ENCODE measurements around the gene NRDC.

NRDC gene

DNA sequence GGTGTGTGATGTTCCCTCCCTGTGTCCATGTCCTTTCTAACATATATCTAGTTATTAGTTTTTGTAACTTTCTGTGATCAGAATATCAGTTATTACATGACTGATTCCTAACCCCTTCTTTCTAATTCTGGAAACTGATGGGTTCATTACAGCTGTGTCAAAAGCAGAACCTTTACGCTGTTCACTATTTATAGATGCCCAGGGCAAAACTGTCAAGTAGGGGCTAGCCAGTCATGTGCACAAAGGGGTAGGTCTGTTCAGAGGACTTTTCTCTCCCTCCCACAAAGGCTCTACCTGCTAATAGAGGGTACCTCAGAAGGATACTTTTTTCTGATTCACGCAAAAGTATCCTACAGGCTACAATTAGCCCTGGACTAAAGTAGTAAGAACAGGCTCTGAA lies 79.2 kb downstream of the NRDC start:
- H3K27me3 ChIP-seq = no peaks in the 10 kb centered on the region
- H3K9me3 ChIP-seq (replicated peaks in 1 of 11) = no peaks in the 10 kb centered on the region
- 0 out of 22 replicates have a peak overlapping the region, but pooled peaks of 2 of the 11 experiments have one; percentile 20 to 23 for H3K27ac ChIP-seq
- H3K4me1 ChIP-seq = peaks cover 0 to 17% (median 16%) of the 10 kb centered on the region in 10 experiments; a peak in 18 of 20 replicates
- H3K36me3 ChIP-seq = peaks cover 87 to 96% (median 93%) of the 10 kb centered on the region in 11 experiments
- H3K9ac ChIP-seq = peak overlapping the region in 5 of 11 experiments; percentile 2 to 54 (median 28); a peak in 5 of 22 replicates
- H3K4me3 ChIP-seq = no peak overlapping the region
- TF ChIP-seq Cebpa-rat (IDR thresholded peaks at IDR 0.05) = no peak
- H4K20me1 ChIP-seq = peaks cover 0 to 14% (median 0%) of the 10 kb centered on the region in 11 experiments; a peak in 6 of 22 replicates
- H3K4me2 ChIP-seq = peak overlapping the region in 7 of 11 experiments; percentile 28 to 73 (median 45); a peak in 15 of 22 replicates

DNA sequence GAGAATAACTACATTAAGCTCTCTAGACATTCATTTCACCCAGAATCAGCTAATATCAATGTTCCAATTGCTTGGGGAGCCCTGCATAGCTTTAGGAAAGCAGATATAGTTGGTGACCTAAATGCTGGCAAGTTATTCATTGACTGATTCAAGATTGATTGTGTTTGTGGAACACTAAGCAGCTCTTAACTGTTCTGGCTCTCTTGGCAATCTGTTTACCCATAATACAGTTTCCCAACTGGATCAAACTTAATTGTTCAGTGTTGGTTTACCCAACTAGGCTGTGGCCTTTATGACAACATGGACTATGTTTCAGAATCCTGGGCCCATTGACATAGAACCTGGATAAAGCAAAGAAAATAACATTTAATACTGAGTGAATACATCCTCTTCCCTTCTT lies 83.7 kb downstream of the NRDC start:
- no peak overlapping the region for H3K4me3 ChIP-seq
- no peak overlapping the region for H3K9ac ChIP-seq
- no peaks in the 10 kb centered on the region for H3K9me3 ChIP-seq (replicated peaks in 1 of 11)
- H3K4me1 ChIP-seq = peaks cover 6 to 30% (median 11%) of the 10 kb centered on the region in 10 experiments
- TF ChIP-seq Cebpa-rat (IDR thresholded peaks at IDR 0.05) = no peak
- H3K36me3 ChIP-seq = peaks cover 86 to 96% (median 91%) of the 10 kb centered on the region in 11 experiments
- no peaks in the 10 kb centered on the region for H3K27me3 ChIP-seq
- H3K27ac ChIP-seq = no peak overlapping the region
- no peak overlapping the region for H3K4me2 ChIP-seq
- peaks cover 0 to 54% (median 9%) of the 10 kb centered on the region in 11 experiments; a peak in 10 of 22 replicates for H4K20me1 ChIP-seq

DNA sequence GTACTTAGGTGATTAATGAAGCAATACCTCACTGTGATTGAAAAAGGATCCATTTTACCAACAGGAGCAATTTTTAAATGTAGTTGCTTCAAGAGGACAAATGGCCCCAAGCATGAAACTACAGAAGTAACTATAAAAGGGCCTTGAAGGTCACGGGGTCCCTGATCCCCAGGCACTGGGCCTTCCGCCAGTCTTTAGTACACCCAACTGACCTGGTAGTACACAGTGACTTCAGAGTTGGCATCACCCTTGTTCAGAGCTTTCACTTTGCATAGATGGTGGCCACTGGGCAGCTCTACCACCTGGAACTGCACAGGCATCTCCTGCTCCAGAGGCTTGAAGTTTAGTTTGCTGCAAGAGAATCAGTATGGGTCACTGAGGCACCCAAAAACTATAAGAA lies 84.3 kb downstream of the NRDC start:
- Histone ChIP-seq H3K27me3 (no peaks in the 10 kb centered on the region), H3K4me1 (peaks cover 0 to 30% (median 5%) of the 10 kb centered on the region in 10 experiments; a peak in 15 of 20 replicates), H3K9ac (no peak overlapping the region), H3K4me3 (no peak overlapping the region), H3K27ac (no peak overlapping the region), H4K20me1 (peaks cover 0 to 56% (median 8%) of the 10 kb centered on the region in 11 experiments; a peak in 9 of 22 replicates), H3K36me3 (peaks cover 86 to 96% (median 92%) of the 10 kb centered on the region in 11 experiments), H3K9me3 (replicated peaks in 1 of 11) (no peaks in the 10 kb centered on the region), H3K4me2 (peak overlapping the region in 2 of 11 experiments; percentile 56 to 69; a peak in 2 of 22 replicates)
- TF ChIP-seq Cebpa-rat (IDR thresholded peaks at IDR 0.05) = no peak

DNA sequence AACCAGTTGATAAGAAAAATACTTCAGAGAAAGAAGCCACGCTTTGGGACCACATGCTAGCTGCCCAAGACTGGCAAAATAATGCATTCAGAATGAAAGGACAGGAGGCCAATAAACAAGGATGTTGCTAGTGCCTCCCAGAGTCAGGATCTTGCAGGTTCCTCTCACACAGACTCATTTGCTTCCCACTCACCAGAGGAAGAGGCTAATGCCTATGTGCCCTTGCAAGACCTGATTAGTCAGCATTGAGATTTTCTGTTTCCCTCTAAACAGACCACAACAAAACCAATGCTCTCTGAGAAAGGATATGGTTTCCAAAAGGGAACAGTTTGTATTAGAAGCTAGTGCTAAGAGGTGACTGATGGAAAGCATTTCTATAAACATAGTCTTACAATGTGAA lies 85.7 kb downstream of the NRDC start:
- Histone ChIP-seq H3K27me3 (no peaks in the 10 kb centered on the region), H3K4me3 (no peak overlapping the region), H3K9me3 (replicated peaks in 1 of 11) (no peaks in the 10 kb centered on the region), H3K9ac (no peak overlapping the region), H3K27ac (peak overlapping the region in 3 of 11 experiments; percentile 10 to 24 (median 18); a peak in 2 of 22 replicates), H3K36me3 (peaks cover 89 to 99% (median 97%) of the 10 kb centered on the region in 11 experiments), H4K20me1 (peaks cover 0 to 58% (median 8%) of the 10 kb centered on the region in 11 experiments; a peak in 9 of 22 replicates), H3K4me2 (peak overlapping the region in 3 of 11 experiments; percentile 40 to 69 (median 56); a peak in 7 of 22 replicates), H3K4me1 (peaks cover 0 to 30% (median 4%) of the 10 kb centered on the region in 10 experiments; a peak in 10 of 20 replicates)
- TF ChIP-seq Cebpa-rat (IDR thresholded peaks at IDR 0.05) = no peak

DNA sequence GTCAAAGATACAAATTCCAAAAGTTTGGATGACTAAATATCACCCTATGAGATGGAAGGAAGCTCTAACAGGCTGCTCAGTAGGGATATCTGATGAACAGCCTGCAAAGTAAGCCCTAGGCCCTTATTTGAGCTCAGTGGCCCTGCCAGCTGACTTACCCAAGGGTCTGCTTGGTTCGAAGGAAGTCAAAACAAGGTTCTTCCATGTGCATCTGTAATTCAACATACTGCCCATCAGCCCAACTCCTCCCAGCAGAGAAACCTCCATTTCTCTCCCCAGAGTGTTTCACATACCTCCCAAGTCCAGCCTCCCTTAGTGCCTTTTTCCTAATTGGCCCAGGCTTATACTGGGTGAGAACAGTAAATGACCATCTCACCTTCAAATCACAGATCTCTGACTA lies 86.6 kb downstream of the NRDC start:
- Histone ChIP-seq H3K27ac (no peak overlapping the region), H3K4me1 (peaks cover 0 to 30% (median 4%) of the 10 kb centered on the region in 10 experiments; a peak in 10 of 20 replicates), H3K9me3 (replicated peaks in 1 of 11) (no peaks in the 10 kb centered on the region)

DNA sequence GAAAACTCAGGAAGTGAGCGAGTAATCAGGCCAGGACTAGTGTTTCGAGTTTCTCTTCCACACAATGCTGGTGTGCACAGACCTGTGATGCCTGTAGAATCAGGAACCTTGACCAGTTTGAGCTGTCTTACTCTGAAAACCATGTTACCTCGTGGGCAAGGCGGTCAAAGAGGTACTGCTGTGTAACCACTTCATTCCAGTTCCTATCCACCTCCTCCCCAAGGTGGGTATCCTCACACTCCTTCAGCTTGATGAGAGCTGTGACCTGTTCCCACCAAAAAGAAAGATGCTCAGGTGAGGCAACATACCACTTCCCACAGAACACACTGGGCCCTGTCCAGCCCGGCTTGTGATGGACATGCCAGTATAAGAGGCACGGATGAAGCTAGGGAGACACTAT lies 88.1 kb downstream of the NRDC start:
- Histone ChIP-seq H3K36me3 (peaks cover 90 to 100% (median 100%) of the 10 kb centered on the region in 11 experiments), H3K27me3 (no peaks in the 10 kb centered on the region), H3K9me3 (replicated peaks in 1 of 11) (no peaks in the 10 kb centered on the region), H3K4me3 (no peak overlapping the region), H3K27ac (no peak overlapping the region), H3K9ac (no peak overlapping the region), H3K4me1 (peaks cover 0 to 30% (median 4%) of the 10 kb centered on the region in 10 experiments; a peak in 10 of 20 replicates), H3K4me2 (no peak overlapping the region), H4K20me1 (peaks cover 0 to 58% (median 9%) of the 10 kb centered on the region in 11 experiments; a peak in 8 of 22 replicates)
- TF ChIP-seq Cebpa-rat (IDR thresholded peaks at IDR 0.05) = no peak

More for the DNA sequence above, 86.6 kb downstream of the NRDC start:
- Histone ChIP-seq H3K9ac (no peak overlapping the region), H3K4me3 (no peak overlapping the region), H3K4me2 (no peak overlapping the region), H3K36me3 (peaks cover 89 to 99% (median 97%) of the 10 kb centered on the region in 11 experiments), H3K27me3 (no peaks in the 10 kb centered on the region), H4K20me1 (peaks cover 0 to 62% (median 8%) of the 10 kb centered on the region in 11 experiments; a peak in 8 of 22 replicates)
- no peak for TF ChIP-seq Cebpa-rat (IDR thresholded peaks at IDR 0.05)

DNA sequence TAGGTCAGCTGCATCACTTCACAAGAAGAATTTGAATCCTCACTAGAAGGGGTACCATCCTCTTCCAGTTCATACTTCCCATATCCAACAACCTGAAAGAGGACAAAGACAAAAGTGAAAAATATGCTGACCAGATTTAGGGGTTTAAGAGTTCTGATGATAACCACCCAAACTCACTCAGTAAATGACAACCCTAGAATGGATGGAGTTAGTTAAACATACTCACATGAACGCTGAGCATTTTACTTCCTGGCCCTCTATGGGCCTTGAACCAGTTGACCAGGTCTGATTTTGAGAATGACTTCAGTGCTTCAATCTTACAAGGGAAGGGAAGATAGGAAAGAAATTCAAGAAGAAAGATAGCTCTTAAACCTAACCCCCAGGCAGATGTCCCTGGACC lies 89.2 kb downstream of the NRDC start:
- Histone ChIP-seq H3K4me3 (no peak overlapping the region), H3K36me3 (peaks cover 90 to 100% (median 100%) of the 10 kb centered on the region in 11 experiments), H3K9me3 (replicated peaks in 1 of 11) (no peaks in the 10 kb centered on the region), H3K4me1 (peaks cover 0 to 27% (median 4%) of the 10 kb centered on the region in 10 experiments; a peak in 10 of 20 replicates), H3K9ac (no peak overlapping the region), H3K27me3 (no peaks in the 10 kb centered on the region), H4K20me1 (peaks cover 0 to 63% (median 16%) of the 10 kb centered on the region in 11 experiments; a peak in 8 of 22 replicates), H3K27ac (no peak overlapping the region), H3K4me2 (no peak overlapping the region)
- no peak for TF ChIP-seq Cebpa-rat (IDR thresholded peaks at IDR 0.05)

DNA sequence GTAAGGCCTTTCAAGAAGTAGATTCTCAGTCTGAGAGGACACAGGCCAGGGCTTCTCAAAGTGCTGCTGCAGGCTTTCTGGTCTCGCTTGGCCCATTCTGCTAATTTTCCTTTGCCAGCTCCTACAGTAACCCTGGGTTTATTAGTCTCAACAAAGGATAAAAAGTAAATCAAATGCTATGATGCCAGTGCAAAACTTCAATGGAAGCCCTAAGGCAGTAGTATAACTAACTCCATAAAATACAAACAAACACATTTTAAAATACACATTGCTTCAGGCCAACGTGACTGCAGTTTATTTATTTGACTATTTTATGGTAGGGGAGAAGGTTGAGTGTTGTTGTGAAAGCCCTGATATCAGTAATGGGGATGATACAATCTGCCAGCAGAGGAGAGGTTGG lies 89.6 kb downstream of the NRDC start:
- no peak overlapping the region for H3K27ac ChIP-seq
- no peaks in the 10 kb centered on the region for H3K27me3 ChIP-seq
- H3K4me1 ChIP-seq = peaks cover 0 to 23% (median 4%) of the 10 kb centered on the region in 10 experiments; a peak in 10 of 20 replicates
- H3K4me3 ChIP-seq = no peak overlapping the region
- peaks cover 0 to 62% (median 16%) of the 10 kb centered on the region in 11 experiments; a peak in 8 of 22 replicates for H4K20me1 ChIP-seq
- no peak overlapping the region for H3K4me2 ChIP-seq
- H3K36me3 ChIP-seq = peaks cover 90 to 100% (median 100%) of the 10 kb centered on the region in 11 experiments
- H3K9me3 ChIP-seq (replicated peaks in 1 of 11) = no peaks in the 10 kb centered on the region
- no peak for TF ChIP-seq Cebpa-rat (IDR thresholded peaks at IDR 0.05)
- no peak overlapping the region for H3K9ac ChIP-seq

DNA sequence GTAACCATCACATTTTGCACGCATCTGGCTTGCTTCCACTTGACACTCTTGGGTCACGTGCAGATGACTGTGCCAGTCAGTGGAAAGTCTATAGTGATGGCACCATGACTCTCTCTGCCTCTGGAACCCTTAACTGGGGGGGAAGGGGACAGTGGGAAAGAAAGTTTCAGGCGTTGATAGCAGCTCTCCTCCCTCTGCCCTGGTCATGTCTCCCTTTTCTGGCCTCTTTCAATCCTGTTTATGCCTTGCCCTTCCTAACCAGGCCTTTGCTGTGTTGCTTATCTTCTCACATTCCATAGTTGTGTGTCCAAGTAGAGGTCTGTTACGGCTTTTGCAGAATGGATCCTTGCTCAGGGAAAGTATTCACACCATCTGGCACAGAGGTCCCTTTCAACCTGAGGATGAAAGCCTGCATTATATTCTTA lies 93.5 kb downstream of the NRDC start:
- H3K36me3 ChIP-seq = peaks cover 93 to 100% (median 98%) of the 10 kb centered on the region in 11 experiments
- H3K4me1 ChIP-seq = no peaks in the 10 kb centered on the region
- no peak overlapping the region for H3K27ac ChIP-seq
- no peaks in the 10 kb centered on the region for H3K9me3 ChIP-seq (replicated peaks in 1 of 11)
- H3K9ac ChIP-seq = no peak overlapping the region
- H3K27me3 ChIP-seq = no peaks in the 10 kb centered on the region
- no peak overlapping the region for H3K4me2 ChIP-seq
- no peak for TF ChIP-seq Cebpa-rat (IDR thresholded peaks at IDR 0.05)
- H4K20me1 ChIP-seq = peaks cover 0 to 29% (median 0%) of the 10 kb centered on the region in 11 experiments; a peak in 3 of 22 replicates
- no peak overlapping the region for H3K4me3 ChIP-seq

Data from BLaER1 treated with 17β-estradiol and CSF1 and Interleukin-3, amounts not matched to agents 10 nM and 100 nM (cell line).